Stimulated activated CD8-positive, alpha-beta memory T cell treated with anti-CD3 and anti-CD28 coated beads, Interleukin-12 subunit alpha, Interleukin-12 subunit beta, amount 100 ng/mL, for 1 hour (primary cell): ENCODE results near the gene STOX2.

Experiments used
- DNase-seq: peaks from one replicate; pipeline ENCODE4 v3.0.0-alpha.2; 2020; ENCODE audit warnings: low read depth

Gene STOX2

GRCh38 chr4:183897193-183897592 is 7.9 kb upstream of the STOX2 start:
- DNase-seq: no peak

- no peak for DNase-seq
Measured at GRCh38 chr4:183898456-183898855, 6.7 kb upstream of the STOX2 start.

DNA sequence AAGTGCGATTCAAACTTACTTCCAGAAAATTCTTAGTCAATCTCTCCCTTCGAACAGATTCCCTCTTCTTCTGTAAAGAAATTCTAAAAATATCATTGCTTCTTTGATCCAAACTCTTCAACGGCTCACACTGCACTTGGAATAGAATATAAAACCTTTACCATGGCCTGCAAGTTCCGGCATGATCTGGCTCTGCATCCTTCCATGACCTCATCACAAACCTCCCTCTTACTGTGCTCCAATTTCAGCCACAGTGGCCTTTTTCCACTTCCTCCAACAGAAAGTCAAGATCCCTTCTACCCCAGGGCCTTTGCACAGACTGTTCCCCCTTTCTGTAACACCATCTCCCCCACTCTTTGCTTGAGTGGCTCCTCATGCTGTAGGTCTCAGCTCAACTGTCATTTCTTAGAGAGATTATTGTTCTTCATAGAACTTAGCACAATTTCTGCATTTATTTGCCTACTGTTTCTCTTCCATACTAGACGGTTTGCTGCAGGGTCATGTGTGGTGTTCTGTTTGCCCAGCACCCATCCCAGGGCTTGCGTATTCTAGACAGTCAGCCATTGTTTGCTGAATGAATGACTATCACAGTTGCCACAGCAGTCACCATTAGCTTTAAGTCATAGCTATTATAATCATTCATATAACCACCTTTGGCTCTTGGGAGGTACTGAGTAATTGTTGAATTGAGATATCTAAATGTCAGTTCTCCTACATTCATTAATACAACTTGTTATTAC is 1.9 kb upstream of the STOX2 start:
- no peak for DNase-seq

DNA sequence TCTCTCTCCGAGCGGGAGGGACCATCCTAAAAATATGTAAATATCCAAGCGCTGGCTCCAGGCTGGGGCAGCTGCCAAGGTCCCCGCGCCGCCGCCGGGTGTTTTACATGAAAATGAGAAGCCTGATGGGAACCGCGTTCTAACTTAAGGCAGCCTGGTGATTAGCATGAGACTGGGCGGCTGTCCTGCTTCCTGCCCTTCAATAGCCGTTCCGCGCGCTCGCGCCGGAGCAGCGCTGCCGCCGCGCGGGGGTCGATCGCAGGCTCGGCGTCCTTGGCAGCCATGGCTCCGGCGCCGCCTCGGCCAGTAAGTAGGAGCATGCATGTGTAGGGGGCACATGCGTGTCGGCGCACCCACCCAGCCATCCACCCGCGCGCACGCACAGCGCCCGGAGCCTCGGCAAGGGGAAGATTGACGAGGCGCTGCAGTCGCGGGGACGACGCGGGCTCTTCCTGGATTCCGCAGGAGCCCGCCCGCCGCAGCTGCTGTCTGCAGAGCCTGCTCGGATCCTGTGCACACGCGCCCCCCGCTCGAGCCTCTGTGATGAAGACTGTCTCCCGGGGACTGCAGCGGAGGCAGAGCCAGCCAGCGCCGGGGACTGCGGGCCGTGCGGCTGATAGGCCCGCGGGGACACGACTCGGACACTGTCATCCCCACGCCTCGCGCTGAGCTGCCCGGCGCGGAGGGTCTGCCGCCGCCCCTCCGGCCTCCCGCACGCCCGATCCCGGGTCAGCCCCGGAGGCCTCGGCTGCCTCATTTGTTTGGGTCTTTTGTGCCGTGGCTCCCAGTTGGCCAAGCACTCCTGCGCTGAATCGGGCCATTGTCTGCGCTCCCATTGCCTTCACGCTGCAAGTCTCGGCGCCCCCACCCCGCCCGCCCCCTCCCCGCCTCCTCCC is 734 bp downstream of the STOX2 start:
- DNase-seq: no peak

DNA sequence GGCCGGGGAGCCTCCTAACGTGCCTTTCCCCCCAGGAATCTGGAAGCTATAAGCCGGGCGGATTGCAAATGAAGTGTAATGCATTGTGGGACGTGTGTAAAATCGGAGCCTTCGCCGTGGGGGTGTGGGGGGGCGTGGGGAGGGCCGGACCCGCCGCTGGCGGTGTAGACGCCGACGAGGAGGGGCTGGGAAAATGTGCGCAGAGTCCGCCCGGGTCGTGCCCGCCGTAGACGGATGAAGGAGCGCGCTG is 1.3 kb downstream of the STOX2 start:
- no peak for DNase-seq

GRCh38 chr4:183906739-183907651 is 1.9 kb downstream of the STOX2 start:
- DNase-seq: no peak

DNA sequence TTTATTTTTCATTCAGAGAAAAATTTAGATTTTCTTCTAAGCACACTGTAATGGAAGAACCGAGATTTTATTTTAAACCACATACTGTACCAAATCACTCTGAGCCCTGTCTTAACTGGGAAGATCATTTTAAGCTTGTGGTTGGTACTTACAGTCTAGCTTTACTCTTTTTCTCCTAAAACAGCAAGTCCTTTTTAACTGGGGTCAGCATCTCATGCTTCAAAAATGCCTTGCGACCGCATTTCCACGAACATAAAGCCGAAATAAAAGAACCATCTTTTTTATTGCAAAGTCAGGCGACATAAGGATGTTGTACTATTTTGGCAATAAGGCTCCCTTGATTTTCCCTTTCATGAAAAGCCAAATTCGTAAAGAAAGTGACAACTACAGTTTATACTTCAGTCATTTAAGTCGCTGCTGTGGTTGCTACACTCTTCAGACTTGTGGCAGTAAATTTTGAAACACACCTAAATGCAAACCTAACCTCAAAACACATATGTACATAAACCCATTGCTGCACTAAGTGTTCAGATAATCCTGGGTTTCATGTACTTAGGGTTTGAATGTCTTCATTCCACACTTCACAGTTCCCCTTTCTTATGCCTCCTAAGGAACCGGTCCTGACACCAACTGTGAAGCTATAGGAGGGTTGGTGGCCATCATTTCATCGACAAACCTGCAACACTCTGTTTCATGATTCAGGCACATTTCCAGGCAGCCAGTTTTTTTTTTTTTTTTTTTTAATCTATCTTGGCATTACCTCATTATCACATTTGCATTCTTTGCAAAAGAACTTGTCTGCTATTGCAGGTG is 3.0 kb downstream of the STOX2 start:
- DNase-seq: no peak

DNA sequence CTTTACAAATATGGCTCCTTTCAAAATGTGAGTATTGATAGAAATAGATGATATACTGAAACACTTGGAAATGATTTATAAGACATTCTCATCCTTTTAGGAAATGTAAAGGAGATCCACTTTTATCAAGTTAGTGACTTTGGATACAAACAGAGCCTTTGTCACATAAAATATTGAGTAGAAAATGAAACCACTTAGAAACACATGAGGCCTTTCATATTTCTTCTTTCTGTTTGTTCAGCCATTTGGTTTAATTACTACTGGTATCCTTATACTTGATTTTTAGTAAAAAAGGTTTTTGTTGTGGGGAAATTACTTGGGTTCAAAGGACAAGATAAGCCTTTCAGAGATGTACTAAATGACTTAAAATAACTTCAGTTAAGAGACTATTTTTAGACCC is 4.1 kb downstream of the STOX2 start:
- no peak for DNase-seq

DNA sequence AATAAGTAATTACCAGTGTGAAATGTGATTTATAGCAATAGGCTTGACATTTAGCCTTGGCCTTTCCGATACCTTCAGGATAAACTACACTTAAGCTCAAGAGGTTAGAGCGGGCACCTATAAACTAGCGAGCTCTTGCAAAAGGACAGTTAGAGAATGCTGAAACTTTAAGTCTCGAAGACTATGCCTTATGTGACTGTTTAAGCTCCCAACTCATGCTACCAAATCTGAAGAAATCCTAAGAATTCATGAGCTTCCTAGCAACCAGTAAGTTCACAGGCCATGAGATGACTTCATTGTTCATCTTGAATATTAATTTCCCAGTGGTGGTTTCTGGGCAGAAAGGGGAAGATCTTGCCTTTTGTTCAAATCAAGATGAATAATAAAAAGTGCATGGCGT is 4.7 kb downstream of the STOX2 start:
- DNase-seq: no peak

GRCh38 chr4:183912585-183912984 is 7.5 kb downstream of the STOX2 start:
- no peak for DNase-seq

GRCh38 chr4:183915976-183916375 is 10.9 kb downstream of the STOX2 start:
- DNase-seq: no peak

GRCh38 chr4:183918696-183919095 is 13.6 kb downstream of the STOX2 start:
- DNase-seq: no peak

DNA sequence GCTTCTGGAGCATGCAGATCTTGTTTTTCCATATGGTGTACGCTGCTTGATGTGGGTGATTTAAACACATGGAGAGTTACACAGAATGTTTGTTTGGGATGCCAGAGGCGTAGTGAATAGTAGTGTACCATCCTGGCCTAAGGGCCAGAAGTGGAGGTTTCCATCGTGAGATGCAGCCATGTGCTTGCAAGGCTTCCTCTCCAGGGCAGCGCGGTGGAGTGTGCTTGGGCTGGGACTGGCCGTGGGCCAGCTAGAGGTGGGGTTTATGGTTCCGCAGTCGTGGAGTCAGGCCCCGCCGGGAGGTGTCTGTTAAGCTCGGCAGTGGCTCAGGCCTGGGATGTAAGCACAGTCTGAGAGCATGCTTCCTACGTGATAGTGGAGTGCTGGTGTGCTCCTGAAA is 14.0 kb downstream of the STOX2 start:
- DNase-seq: no peak

- no peak for DNase-seq
Measured at GRCh38 chr4:183920512-183920911, 15.4 kb downstream of the STOX2 start.

DNA sequence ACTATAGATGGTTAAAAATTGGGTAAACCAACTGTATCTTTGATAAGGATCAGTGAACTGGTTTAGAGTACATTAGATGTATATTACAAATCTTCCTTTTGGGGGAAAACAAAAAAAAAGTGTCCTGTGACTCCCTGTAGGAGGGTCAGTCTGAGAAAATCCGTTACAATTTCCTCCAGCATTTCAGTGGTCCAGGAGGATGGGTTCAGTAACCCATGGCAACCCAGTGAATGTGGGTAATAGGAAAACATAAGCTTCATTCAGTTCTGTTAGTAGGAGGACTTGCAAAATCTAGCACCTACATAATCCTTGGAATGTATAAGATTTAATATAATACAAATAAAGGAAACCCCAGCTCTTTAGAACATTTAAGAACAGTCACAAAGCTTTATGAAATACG is 16.2 kb downstream of the STOX2 start:
- DNase-seq: no peak

DNA sequence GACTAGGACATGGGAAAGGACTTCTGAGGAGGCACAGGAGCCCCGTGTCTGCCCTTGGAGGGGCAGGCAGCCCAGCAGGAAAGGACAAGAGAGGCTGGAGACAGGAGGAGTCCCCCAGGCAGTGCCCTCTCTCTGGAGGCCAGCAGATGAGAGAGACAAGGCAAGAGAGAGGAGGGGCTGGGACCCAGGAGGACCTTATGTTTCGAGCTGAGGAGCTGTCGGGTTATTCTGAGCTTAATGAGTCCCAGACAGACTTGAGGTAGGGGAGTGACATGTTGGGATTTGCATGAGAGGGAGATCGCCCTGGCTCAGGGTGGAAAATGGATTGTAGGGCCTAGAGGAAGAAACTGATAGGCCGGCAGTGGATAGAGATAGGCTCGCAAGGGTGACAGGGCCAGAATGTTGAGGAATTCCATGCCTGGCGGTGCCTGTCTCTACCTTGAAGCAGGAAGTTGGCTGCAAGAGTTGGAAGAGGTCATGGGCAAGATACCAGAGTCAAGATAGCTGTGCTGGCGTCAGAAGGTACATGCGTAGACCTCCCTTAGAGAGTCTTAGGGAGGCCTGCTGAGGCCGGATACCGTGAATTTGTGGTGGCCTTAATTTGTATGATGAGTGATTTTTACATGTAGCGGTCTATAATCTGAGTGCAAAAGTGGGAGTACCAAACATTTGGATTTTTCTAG is 19.4 kb downstream of the STOX2 start:
- DNase-seq: no peak

- DNase-seq: no peak
Measured at GRCh38 chr4:183926950-183927349, 21.8 kb downstream of the STOX2 start.

DNA sequence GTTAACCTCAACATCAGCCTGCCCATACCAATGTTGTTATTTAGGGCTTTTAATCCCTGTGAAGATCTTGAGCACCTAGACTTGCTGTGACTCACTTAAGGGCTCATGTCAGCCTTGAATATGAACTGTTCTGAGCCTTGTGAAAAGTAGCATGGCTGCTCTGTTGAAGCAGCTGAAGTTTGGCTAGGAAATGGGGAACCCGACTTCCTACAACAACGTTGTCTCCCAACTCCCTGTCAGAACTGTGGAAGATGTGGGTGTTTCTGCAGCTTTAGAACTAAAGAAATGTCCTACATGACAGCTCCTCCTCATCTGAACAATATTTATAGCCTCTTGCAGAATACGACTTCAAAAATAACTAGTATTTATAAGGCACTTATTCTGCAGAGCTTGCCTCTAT is 27.5 kb downstream of the STOX2 start:
- DNase-seq: no peak

DNA sequence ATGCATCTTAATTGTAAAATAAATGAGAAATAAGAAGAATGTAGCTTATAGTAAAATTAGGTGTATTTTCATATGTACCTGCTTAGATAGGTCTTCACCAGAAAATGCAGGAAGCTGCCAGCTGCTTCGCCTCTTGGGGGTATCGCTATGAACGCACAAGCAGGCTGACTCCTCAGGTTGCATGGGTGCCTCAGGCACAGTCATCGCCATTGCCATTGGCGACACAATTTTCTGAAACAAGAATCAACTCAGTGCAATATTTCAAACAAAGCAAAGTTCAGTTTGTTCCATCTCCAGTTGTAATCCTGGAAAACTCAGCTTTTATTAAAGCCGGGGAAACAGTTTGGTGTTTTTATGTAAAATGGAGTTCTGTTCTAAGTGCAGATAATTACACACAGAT is 29.7 kb downstream of the STOX2 start:
- DNase-seq: no peak

DNA sequence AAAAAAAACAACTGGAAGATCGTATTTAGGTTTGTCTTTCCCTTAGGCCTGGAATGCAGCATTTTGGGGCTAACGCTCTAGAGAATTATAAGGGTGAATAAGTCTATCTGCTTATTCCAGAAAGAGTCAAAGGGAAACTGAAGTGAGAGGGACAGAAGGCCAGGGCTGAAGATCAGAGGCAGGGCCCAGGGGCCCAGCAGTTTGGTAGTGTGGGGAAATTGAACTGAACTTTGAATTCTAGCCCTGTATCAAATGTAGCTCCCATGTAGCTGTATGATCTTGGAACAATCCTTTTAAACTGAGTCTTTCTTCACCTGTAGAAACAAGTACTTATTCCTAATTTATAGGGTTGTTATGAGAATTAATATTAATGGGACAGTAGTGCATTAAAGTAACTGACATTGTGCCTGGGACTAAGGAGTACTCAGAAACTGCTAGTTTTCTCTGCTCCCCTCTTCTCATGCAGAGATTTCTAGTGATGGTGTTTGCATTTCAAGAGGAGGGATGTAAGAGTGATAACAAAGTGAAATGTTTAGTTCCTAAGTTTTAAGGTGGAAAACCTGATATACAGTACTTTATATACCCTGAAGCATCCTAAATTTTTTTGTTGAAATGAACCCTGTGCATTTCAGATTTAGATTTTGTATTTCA is 30.4 kb downstream of the STOX2 start:
- no peak for DNase-seq

GRCh38 chr4:183936047-183936446 is 30.9 kb downstream of the STOX2 start:
- DNase-seq: no peak
